Activated CD4-positive, alpha-beta T cell treated with anti-CD3 and anti-CD28 coated beads for 1 hour (primary cell): ENCODE data around the gene TBX10.
"Not testable (repeated sequence)": the region's sequence is repeated elsewhere in the genome, so short reads cannot be mapped to it uniquely, and the experiment has no call there.

Experiments
- DNase-seq: peaks from one replicate; pipeline ENCODE4 v3.0.0-alpha.2; 2020

The TBX10 gene

DNA sequence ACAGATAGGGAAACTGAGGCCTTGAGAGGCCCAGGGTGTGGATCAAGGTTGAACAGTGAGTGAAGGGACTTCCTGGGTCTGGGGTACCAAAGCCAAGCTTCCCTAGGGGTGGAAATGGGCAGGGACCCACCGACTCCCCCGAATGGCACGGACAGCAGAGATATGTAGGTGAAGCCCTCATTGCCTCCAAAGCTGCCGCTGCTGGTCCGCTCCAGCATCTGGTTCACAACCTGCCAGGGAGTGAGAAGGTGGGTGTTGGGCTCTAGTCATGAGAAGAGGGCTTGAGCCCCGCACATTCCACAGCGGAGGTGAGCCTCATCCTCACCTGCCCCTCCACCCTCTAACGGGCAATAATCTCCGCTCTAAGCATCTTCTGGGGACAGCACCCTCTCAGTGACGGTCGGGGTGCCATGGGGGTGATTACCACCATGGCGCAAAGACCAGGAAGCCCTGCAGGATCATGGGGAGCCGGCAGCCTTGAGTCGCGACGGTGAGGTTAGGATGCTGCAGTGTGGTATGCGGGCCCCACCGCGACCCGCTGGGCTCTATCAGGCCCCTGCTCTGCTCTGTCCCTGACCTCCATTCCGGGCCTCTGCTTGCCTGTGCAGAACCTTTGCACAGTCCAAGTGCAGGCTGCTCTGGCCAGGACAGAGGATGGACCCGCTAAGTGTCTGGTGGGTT, 24.1 kb upstream of the TBX10 start:
- DNase-seq = no peak

DNA sequence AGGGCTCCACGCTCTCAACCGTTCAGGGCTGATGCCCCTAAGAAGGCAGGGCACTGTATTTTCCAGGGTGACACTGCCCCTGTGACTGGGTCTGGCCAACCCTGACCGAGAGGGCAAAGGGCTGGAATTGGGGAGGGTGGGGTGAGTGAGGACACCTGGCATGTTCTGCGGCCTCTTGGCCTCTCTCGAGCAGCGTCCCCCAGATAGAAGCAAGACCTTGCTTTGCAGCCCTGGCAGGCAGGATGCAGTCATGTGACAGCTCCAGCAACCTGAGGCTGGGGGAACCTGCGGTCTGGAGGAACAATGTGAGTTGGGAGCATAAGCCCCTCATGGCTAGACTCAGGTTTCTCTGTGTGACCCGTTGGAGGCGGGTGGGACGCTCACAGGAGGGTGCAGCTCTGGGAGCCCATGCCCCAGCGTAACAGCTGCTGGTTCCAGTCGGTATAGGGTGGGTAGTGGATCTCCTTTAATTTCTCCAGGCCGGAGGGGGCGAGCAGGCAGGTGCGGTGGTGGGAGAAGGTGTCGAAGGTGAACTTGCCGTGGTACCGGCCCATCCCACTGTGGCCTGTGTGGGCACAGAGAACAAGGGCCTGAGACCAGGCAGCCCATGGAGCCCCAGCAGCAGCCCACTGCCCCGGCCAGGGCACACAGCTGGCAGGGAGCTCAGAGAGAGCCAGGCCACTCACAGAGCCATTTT, 23.4 kb upstream of the TBX10 start:
- no peak for DNase-seq

DNA sequence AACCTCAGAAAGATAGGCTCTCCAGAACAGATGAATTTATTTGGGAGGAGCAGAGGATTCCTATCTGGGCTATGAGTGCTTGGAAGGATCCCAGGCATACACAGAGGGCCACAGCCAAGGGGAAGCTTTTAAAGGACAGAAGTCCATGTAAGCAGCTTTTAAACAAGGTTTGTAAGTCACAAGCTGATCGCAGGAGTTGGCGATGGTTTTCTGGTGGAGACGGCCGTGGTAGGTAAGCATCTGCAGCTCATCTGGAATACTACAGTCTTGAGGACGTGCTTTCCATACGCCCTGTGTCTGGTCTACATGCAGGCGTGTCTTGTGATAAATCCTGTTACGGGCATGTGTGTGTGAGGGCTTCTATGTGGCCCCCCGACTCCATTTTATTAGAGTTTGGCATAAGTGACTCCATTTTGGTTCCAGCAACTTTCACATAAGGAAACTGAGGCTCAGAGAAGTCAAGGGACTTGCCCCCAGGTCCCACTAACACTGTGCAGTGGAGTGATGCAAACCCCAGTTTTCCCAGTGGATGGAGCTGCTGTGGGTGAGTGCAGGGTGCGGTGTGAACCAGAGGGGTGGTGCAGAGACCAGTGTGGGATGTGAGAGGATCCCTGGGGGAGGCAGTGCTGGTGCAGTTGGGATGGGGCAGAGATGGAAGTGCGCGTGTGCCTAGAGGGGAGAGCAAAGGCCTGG, 22.7 kb upstream of the TBX10 start:
- no peak for DNase-seq

DNA sequence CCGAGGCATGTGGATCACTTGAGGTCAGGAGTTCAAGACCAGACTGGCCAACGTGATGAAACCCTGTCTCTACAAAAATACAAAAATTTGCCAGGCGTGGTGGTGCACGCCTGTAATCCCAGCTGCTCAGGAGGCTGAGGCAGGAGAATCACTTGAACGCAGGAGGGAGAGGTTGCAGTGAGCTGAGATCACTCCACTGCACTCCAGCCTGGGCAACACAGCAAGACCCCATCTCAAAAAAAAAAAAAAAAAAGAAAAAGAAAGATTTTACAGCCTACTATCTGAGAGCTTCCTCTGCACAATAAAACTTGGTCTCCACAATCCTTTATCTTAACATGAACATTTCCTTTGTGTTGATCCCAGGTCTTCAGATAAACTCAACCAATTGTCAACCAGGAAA, 21.2 kb upstream of the TBX10 start:
- not testable (repeated sequence) for DNase-seq

DNA sequence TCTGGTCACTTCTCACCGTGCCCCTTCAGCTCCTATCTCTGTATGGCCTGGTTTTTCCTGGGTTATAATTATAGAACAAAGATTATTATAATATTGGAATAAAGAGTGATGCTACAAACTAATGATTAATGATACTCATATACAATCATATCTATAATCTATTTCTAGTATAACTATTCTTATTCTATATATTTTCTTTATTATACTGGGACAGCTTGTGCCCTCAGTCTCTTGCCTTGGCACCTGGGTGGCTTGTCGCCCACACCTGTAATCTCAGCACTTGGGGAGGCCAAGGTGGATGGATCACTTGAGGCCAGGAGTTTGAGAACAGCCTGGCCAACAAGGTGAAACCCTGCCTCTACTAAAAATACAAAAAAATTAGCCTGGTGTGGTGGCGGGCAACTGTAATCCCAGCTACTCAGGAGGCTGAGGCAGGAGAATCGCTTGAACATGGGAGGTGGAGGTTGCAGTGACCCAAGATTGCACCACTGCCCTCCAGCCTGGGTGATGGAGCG, 20.1 kb upstream of the TBX10 start:
- DNase-seq = not testable (repeated sequence)

DNA sequence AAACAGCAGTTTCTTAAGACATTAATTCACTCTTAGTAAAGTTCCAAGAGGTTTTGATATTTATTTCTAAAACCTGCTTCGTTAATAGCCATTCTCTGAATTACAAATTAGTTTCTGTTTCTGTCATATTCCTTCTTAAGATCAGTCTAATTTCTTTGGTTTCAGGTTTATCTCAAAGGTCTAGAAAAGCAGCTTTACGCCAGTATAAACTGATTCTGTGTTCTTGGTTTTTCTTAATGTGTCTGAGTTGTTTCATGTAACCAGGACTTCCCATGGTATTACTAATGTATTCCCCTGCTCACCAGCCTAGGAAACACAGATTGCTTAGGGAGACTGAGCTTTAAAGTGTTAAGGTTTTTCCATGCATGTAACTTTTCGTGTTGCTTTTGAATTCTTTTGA, 17.7 kb upstream of the TBX10 start:
- DNase-seq = no peak

DNA sequence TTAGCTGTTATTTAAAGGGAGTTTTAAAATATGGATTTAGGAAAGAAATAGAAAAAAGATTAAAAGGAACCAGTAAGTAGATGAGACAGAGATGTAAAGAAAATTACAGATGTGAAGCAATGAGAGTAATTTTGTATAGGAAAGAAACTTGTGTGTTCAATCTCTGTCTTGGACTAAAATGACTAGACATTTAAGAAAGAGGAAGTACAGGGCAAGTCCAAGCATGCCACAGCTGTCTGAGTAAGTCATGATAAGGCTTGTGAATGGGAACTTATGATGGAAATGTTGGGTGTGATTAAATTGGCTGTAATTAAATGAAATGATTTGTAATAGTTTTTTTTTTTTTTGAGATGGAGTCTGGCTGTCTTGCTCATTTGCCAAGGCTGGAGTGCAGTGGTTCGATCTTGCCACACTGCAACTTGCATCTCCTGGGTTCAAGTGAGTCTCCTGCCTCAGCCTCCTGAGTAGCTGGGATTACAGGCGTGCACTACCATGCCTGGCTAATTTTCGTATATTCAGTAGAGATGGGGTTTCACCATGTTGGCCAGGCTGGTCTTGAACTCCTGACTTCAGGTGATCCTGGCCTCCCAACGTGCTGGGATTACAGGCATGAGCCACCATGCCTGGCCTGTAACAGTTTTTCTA, 16.8 kb upstream of the TBX10 start:
- DNase-seq = no peak

DNA sequence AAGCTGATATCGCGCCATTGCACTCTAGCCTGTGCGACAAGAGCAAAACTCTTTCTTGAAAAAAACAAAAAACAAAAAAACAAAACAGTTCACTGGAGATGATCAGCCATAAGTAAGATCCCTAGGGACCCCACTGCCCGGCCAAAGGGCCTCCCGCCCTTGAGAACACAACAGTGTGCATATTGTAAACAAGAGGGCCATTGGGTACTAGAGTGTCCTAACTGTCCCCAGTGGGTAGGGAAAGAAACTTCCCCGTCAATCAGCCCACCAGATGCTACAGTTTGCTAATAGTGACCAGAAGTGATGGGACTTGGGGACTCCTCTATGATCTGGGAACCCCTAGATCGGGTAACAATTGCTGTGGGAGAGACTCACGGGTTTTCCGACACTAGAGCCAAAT, 14.7 kb upstream of the TBX10 start:
- no peak for DNase-seq

DNA sequence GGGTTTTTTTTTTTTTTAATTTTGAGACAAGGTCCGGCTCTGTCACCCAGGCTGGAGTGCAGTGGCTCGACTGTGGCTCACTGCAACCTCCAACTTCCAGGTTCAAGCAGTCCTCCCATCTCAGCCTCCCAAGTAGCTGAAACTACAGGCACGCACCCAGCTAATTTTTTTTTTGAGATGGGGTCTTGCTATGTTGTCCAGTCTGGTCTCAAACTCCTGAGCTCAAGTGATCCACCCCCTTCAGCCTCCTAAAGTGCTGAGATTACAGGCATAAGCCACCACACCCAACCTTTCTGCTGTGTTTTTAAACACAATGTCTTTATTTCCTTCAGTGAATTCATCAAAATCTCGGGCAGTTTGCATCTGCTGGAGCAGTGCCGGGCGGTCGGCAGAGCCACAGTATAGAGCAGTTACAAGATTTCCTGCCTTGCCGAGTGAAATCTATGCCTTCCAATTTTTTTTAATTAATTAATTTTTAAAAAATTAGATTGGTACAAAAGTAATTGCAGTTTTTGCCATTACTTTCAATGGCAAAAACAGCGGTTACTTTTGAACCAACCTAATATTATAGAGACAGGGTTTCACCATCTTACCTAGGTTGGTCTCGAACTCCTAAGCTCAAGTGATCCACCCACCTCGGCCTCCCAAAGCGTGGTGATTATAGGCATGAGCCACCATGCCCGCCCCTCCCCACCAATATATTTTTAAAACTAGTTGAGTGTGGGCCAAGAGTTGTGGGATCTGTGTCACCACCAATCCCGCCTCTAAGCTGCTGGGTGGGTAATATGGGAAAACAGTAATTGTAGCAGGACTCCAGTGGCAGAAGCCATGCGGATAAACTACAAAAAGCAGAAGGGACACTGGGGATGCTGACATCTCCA, 13.6 kb upstream of the TBX10 start:
- no peak for DNase-seq

DNA sequence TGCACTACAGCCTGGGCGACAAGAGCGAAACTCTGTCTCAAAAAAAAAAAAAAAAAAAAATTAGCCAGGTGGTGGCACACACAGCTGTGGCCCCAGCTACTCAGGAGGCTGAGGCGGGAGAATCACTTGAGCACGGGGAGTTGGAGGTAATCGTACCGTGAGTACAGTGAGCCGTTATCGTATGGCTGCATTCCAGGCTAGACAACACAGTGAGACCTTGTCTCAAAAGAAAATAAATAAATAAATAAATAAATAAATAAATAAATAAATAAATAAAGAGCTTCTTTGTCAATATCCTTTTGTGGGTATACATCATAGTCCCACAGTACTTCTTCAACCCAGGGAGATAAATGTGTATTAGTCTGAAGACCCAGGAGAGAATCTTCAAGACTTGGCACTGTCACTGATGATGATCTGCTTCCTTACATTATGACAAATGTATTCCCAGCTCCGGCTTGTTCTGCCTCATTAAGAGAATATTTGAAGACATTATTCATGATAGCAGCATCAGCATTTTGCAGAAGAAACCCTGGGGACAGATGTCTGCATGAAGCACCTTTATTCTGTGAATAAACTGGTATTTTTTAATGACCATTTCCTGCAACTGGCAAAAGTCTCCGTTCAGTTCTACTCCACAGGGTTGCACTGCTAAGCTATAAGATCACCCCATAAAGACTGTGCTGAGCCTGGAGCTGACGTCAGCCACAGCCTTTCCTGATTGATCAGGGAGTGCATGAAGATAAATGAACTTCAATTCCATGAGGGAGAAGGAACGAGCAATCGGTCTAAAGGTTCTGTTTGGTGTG, 12.6 kb upstream of the TBX10 start:
- no peak for DNase-seq

DNA sequence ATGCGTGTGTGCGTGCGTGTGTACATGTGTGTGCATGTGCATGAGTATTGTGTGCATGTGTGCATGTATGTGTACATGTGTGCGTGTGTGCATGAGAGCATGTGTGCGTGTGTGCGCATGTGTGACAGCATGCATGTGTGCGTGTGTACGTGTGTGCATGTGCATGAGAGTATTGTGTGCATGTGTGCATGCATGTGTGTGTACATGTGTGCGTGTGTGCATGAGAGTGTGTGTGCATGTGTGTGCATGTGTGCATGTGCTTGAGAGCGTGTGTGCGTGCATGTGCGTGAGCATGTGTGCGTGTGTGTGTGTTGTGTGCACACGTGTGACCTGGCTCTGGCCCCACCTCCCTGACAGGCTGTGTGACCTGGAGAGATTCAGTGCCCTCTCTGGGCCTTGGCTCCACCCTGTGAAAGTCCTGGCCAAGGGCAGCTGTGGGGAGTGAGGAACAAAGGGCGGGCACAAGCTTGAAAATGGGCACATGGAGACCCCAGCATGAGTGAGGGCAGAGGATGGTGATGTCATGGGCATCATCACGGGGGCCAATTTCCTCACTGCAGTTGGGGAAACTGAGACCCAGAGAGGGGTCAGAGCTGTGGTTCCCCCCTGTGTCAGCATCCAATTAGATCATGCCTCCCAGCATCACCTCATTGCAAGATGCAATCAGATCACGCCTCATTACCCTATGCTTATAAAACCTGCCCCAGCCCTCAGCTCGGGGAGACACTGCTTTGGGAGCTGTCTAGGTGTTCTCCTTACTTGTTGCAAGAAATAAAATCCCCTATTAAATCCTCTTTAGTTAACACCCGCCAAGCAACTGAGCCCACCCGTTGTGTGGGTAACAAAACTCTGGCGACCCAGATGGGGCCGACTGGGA, 10.3 kb upstream of the TBX10 start:
- no peak for DNase-seq

DNA sequence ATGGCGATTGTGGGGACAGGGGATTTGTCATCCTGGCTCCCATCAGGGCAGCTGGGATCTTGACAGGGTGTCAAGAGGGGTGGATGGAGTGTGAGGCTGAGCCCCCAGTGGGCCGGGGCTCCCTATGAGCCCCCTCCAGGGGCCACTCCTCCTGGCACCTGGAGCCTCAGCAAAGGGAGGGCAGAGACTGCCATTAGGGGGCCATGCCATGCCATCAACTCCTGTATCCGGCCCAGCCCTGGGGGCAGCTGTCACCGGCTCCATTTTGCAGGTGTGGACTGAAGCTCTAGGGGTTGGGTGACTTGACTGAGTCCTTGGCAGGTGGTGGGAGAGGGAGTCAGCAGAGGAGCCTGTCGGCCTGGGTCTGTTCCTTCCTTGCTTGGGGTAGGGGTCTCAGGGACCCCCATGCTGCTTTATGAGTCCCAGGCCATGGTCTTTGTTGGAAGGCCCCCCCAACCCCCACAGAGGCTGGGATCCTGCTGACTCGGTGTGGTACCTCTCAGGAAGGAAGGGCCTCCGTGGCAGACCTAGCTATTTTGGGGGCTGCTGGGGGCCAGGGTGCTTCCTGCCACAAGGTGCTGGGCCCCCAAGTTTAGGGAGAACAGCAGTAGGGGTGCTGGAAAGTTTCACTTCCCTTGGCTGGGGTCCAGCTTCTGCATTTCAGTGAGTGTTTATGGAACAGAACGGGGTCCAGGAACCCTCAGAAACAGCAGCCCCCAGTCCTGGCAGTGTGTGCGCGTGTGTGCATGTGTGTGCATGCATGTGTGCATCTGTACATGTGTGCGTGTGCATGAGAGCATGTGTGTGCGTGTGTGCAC, 9.4 kb upstream of the TBX10 start:
- DNase-seq = no peak

DNA sequence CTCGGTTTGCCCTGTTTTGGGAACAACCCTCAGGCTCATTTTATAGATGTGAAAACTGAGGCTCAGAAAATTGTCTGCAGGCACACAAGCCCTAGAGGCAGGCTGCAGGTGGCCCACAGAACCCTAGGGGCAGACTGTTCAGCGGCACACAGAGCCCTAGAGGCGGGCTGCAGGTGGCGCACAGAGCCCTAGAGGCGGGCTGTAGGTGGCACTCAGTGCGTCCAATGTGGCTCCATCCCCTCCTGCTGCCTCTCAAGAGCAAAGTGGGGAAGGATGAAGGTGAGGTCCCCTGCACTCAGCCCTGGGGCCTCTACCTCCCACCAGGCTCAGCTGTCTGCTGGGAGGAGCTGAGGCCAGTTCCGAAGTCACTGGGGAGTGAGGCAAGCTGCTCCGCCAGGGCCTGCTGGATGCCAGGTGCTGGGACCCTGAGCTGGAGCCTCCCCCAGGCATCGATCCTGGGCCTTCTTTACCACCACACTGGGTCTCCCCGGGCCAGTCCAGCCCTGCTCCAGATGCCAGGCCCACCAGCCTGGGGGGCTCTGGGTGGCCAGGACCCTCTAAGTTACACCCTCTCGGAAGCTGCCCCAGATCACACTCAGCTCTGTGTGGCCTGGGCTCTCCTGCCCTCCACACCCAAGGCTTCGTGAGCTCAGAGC, 8.7 kb upstream of the TBX10 start:
- DNase-seq = peak; percentile 33

DNA sequence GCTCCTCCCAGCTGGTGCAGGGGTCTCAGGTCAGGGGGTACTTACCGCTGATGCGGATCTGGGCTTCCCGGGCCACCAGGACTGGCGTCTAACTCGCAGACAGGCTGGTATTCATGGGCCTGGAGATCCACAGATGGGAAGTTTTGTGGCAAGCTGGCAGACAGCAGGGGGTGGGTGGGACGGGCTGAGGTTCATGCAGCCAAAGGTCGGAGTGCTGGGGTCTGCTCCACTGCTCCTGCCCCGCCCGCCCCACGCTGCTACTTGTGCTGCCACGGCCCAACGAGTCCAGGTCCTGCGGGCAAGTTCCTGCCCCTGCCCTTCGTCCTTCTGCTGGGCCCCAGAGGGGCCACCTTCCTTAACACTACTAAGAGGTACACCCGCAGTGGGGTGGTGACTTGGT, 7.9 kb upstream of the TBX10 start:
- no peak for DNase-seq

DNA sequence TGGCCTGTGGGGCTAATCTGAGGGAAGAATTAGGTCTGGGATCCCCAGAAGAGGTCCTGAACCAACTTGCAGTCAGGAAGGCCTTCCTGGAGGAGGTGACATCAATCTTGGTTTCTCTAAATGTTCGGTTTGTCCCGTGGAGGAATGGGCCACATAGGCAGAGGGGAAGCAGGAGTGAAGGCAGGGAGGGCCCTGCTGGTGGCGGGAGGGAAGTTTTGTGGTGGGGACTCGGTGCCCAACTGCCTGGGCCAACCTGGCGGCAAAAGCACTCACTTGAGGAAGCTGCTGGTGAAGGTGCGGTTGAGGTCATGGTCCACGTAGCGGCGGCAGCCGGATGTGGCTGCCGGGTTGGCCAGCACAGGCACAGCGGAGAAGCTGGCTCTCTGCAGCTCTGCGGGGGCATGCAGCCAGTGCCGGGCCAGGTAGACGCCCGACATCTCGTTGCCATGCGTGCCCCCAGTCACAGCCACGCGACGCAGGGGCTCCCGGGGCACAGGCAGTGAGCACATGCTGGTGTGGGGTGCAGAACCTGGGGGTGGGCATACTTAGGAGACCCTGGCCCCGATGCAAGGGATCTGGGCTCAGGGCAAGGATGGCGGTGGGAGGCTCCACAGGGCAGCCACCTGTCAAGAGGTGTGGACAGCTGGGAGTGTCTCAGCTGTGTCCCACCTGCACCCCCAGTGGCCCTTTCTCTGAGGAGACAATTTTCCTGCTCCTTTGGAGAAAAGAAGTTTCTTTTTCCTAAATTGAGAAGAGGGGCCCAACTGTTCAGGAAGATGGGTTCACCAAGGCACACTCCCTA, 7.2 kb upstream of the TBX10 start:
- no peak for DNase-seq

DNA sequence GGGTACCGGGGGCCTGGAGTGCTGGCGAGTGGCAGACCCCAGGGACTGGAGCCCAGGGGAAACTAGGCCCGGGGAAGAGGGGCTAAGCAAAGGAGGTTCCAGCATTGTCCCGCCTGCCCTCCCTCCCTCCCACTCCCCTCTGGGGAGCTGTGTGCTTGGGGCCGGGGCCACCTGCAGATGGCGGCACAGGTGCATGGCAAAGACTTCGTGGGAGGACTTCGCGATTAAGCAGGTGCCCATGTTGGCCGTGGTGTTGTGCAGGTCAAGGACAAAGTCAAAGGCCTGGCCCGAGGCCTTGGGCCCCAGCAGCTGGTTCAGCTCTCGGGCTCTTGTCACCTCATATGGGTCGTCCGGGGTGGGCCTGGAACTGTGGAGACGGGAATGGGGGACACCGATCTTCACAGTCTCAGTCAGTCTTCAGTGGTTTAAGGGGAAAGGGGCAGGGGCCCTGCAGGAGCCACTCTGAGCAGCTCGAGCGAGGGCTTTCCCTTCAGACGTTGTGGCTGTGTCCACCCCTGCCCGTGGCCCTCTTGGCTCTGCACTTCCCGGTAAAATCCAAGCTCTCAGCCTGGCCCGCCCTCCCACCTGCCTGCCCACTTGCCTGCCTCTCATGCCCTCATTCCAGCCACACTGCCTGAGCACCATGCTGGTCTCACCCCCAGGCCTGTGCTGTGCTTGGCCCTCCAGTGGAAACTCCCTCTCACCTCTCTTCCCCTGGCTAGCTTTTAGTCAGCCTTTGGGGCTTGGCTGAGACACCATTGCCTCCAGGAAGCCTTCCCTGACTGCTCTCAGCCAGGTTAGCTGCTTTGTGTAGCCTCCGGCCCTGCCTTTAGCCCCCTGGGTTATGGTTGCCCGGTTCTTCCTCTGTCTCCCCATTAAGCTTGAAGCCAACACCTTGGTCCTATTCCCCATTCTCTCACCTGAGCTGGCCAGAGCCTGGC, 6.2 kb upstream of the TBX10 start:
- DNase-seq = no peak
